ENCODE data around the gene AK1. TPM values are rescaled to one million over a fixed set of nuclear protein-coding genes. Genes with fewer than 3 reads are reported as not detected.

Gene AK1
- 20.4 and 23.0 TPM in 2 replicates for total RNA-seq

GRCh38 chr9:127877566-127877998, at the start of gene AK1:
TSS of gene AK1 (minus strand) at chr9:127877675. CDS start at chr9:127874617, 3,058 bp downstream.
- DNase-seq (ENCODE audit: low read depth in 2 of 2), result peak in 1 of 2 donors; percentile 67

- DNase-seq (ENCODE audit: low read depth in 2 of 2), result no peak
These were observed 49.4 kb upstream of the AK1 start for GRCh38 chr9:127926906-127927200.

DNA sequence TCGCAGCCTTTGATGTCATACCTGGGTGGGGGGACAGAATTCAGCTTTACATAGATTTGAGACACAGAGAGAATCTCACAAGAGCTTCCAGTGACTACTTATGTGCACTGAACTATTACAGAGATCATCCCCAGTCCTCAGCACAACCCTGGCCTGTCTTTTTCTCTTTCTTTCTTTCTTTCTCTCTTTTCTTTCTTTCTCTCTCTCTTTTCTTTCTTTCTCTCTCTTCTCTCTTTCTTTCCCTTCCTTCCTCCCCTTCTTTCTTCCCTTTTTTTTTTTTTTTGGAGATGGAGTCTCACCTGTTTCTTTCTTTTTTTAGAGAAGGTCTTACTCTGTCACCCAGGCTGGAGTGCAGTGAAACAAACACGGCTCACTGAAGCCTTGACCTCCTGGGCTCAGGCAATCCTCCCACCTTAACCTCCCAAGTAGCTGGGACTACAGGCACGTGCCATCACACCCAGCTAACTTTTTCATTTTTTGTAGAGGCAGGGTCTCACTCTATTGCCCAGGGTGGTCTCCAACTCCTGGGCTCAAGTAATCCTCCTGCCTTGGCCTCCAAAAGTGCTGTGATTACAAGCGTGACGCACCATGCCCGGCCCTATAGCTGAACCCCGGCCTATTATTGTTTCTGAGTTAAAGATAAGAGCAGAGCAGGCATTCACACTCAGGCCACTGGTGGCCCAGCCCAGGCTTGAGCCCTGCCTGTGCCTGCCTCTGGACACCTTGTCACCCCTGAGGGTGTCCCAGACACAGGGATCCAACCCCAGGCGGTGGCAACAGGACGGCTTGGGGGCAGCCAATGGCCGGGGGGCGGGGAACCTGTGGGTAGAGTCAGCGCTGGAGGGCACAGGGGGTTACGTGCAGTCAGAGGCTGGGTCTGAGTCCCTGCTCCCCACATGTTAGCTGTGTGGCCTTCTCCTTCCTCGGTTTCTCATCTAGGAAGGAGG, 48.8 kb upstream of the AK1 start:
- DNase-seq (ENCODE audit: low read depth in 2 of 2), result no peak

- DNase-seq (ENCODE audit: low read depth in 2 of 2), result no peak
These were observed 47.4 kb upstream of the AK1 start for GRCh38 chr9:127924736-127925444.

GRCh38 chr9:127923771-127924170, 46.3 kb upstream of the AK1 start:
- peak in 1 of 2 donors; percentile 33 for DNase-seq (ENCODE audit: low read depth in 2 of 2)

DNA sequence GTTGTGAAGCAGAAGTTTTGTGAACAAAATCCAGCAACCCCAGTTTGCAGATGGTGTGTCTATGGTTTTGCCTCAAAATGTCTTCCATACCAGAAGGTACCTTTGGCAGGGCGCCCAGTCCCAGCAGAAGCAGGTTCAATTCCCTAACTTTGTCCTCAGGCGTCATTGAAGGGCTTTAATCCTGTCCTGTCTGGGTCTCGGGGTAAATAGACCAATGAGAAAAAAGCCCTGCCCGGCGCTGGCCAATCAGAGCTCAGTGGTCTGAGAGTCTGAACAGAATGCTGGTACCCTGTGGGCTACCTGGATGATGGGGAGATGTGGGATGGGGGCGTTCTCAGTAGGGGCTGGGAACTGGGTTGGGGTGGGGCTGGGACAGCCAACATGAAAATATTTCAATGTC, 45.6 kb upstream of the AK1 start:
- no peak for DNase-seq (ENCODE audit: low read depth in 2 of 2)

- DNase-seq (ENCODE audit: low read depth in 2 of 2), result peak in 1 of 2 donors; percentile 64
These were observed 44.2 kb upstream of the AK1 start for GRCh38 chr9:127921557-127922120.

- no peak for DNase-seq (ENCODE audit: low read depth in 2 of 2)
These were observed 43.3 kb upstream of the AK1 start for GRCh38 chr9:127920794-127921193.

DNA sequence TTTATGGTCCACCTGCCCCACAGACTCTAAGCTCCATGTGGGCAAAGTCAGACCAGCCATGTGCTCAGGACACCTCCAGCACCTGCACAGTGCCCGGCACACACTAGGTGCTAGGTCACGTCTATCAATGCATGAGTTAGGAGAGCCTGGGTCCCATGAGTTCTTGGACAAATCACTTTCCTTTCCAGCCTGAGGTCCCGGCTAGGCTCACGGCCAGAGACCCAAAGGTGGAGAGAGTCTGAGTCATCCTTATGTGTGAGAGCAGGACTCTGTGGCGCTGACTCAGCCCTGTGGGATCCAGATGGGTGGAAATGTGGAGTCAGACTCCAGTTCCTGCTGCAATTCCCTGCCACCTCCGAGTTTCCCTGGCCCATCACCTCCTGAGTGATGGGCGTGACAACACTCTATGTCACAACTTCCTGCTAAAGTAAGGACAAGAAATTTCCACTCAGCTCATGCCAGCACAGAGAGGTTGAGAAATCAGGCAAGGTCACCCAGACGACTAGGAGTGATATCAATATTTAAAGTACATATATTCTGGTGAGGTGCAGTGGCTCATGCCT, 41.9 kb upstream of the AK1 start:
- peak; percentile 98 to 100 for DNase-seq (ENCODE audit: low read depth in 2 of 2)

GRCh38 chr9:127918183-127919107, 41.0 kb upstream of the AK1 start:
- DNase-seq (ENCODE audit: low read depth in 2 of 2), result peak in 1 of 2 donors; percentile 40

DNA sequence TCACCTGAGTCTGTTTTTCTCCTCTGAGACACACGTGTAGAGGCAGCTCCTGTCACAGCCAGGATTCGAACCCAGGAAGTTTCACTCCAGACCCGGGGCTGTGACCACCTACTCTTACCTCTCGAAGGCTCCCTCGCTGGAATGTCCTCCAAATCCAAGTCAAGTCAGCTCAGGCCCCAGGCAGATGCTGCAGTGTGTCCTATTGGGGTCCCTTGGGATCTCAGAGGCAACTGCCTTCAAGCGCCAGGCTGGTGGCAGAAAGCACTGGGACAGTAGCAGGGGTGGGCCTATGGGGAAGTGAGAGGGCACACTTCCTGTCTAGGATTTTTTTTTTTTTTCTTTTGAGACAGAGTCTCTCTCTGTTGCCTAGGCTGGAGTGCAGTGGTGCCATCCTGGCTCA, 40.1 kb upstream of the AK1 start:
- no peak for DNase-seq (ENCODE audit: low read depth in 2 of 2)

GRCh38 chr9:127916720-127917581, 39.5 kb upstream of the AK1 start, which contains the start of gene ST6GALNAC4:
TSS of gene ST6GALNAC4 (minus strand) at chr9:127917041. CDS start at chr9:127916419, 622 bp downstream.
- peak; percentile 72 to 94 for DNase-seq (ENCODE audit: low read depth in 2 of 2)

- no peak for DNase-seq (ENCODE audit: low read depth in 2 of 2)
These were observed 38.6 kb upstream of the AK1 start for GRCh38 chr9:127915801-127916719.

DNA sequence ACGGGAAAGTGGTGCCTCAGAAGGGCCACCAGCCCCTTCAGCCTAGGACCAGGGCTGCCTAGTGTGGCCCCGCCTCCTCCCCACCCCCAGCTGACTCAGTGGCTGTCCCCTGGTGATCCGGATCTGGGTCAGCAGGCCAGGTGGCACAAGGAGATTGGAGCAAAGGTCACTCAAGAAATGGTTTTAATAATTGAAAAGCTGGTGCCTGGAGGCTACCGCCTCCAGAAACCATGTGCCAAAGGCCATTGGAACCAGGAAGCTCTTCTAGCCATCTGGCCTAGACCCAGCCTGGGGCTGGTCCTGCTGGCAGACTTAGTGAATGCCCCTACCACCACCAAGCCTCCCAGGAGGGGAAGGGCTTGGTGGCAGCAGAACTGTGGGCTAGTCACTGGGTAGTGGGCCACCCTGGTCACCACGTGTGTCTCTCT, 37.9 kb upstream of the AK1 start:
- DNase-seq (ENCODE audit: low read depth in 2 of 2), result peak in 1 of 2 donors; percentile 30

GRCh38 chr9:127913682-127914081, 36.2 kb upstream of the AK1 start:
- DNase-seq (ENCODE audit: low read depth in 2 of 2), result no peak

DNA sequence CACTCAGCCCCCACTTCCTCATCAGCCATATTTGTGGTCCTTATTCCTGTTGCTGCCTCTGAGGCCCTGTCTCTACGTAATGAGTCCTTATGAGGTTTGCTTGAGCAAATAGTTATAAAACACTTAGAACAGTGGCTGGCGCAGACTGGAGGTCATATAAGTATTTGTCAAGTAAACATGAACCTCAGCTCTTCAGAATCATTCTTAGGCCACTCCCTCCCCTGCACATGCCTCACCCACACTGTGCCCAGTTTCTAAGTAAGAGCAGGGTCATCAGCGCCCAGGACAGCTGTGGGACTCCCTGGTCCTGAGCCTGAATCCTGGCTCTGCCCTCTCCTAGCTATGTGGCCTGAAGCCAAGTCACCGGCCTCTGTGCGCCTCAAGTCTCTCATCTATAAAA, 35.4 kb upstream of the AK1 start:
- no peak for DNase-seq (ENCODE audit: low read depth in 2 of 2)

GRCh38 chr9:127912296-127912695, 34.8 kb upstream of the AK1 start:
- DNase-seq (ENCODE audit: low read depth in 2 of 2), result no peak

DNA sequence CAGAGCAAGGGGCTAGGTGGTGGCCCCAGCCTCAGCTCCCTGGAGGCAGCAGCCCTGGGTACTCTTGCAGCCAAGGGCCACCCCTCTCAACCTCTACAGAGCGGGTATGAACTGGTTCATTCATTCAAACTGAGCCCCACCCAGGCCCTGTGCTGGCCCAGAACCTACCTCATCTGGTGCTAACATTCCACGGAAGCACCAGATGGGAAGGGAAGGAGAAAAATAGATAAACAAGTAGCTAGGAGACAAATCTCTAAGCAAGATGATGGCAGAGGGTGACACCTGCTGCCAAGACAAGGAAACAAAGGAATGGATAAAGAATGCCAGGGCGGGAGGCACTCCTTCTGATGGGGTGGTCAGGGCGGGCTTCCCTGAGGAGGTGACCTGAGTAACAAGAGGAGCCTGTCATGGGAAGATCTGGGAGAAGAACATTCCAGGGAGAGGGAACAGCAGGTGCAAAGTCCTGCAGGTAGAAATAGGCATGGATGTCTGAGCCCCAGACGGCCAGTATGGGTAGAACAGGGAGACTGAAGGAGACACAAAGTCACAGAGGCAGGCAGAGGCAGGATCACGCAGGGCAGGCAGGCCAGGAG, 33.2 kb upstream of the AK1 start:
- DNase-seq (ENCODE audit: low read depth in 2 of 2), result peak in 1 of 2 donors; percentile 59

All from dermis microvascular lymphatic vessel endothelial cell (primary cell).